AML-193 (cell line): ENCODE data around the gene RABL6.
"Not testable (repeated sequence)": the region's sequence is repeated elsewhere in the genome, so short reads cannot be mapped to it uniquely, and the experiment has no call there.

Experiments
- DNase-seq, 2 experiments: peaks; one replicate each; lab custom pipeline; 2025; lab: John Stamatoyannopoulos, UW

Gene RABL6

DNA sequence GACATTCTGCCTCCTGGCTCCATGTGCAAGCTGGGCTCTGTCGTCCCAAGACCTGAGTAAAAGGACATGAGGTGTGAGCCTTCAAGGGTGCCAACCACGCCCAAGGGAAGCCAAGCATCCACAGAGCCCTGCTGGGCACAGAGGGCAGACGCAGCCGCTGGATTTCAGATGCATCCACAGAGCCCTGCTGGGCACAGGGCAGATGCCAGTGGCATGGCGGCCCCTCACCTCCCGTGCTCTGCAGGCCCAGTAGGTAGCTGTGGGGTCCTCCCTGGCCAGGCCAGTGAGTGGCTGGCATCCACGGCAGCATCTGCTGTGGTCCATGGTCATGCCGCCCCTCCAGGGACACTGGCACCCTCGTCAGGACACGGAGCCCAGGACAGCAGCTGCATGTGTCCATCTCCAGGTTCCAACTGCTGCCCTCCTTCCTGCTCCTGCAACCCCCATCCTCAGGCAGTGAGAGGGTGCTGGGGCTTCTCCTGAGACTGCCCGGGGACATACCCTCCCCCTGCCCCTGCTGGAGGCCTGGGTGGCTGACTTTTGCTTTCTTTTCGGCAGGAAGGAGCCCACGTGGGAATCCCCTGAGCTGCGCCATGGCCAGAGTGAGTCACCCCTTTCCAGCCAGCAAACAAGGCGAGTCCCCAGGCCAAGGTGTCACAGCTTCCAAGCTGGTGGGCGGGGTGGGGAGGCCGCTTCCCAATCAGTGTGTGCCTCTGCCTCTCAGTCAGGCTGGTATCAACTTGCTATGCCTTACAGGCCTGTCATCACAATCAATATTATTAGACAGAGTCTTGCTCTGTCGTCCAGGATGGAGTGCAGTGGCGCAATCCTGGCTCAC is 74.6 kb downstream of the RABL6 start:
- DNase-seq, result peak in 1 of 2 experiments; percentile 14

DNA sequence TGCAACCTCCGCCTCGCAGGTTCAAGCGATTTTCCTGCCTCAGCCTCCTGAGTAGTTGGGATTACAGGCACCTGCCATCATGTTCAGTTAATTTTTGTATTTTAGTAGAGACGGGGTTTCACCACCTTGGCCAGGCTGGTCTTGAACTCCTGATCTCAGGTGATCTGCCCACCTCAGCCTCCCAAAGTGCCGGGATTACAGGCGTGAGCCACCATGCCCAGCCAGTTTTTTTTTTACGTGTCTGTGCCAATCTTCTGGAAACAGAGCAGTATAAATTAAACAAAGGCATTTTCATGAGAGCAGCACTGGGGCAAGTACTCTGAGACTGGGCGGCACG is 75.2 kb downstream of the RABL6 start:
- DNase-seq, result not testable (repeated sequence)

GRCh38 chr9:136883670-136884069 is 75.9 kb downstream of the RABL6 start:
- DNase-seq, result not testable (repeated sequence)

- peak; percentile 90 to 95 for DNase-seq
Measured at GRCh38 chr9:136885950-136886578, 78.3 kb downstream of the RABL6 start, which contains the start of gene TRAF2. Gene TRAF2 (plus strand): TSS chr9:136886516. CDS start chr9:136898741, 12,225 bp downstream.

DNA sequence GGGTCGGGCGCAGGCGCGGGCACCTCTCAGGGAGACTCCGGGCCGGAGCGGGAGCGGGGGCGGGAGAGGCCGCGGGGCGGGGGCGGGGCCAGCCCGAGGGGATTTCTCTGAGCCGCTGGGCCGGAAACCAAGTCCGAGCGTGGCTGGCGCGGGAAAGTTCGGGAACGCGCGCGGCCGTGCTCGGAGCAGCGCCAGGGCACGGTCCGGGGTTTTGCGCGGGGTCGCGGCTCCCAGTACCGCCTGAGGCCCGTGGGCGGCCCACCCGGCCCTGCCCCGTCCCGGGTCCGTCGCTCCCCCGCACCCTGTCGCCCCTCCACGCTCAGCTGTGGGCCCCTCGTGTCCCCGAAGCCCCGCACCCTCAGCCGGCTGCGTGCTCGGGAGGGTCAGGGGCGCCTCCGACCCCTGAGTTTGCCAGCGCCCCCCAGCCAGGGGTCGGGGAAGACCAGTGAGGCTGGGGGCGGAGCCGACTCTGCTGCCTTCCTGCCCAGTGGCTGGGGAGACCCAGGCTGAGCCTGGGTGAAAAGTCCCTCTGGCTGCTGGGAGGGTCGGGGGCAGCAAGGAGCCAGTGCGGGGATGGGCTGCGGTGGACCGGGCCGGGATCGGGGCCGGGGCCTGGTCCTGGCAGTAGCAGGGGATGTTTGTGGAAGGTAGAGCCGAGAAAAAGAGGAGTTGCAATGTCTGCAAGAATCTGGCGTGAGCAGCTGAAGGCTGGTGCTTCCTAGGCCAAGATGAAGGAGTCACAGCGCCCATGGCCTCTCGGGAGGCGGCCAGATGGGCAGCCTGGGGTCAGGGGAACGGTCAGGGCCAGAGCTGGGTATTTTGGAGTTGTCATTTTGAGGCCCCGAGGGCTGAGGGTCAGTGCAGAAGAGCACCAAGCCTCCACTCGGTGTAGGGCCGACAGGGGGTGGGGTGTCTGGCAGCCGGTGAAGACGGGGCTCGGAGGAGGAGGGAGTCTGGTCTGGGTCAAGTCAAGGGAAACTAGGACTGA is 79.2 kb downstream of the RABL6 start:
- DNase-seq, result no peak

DNA sequence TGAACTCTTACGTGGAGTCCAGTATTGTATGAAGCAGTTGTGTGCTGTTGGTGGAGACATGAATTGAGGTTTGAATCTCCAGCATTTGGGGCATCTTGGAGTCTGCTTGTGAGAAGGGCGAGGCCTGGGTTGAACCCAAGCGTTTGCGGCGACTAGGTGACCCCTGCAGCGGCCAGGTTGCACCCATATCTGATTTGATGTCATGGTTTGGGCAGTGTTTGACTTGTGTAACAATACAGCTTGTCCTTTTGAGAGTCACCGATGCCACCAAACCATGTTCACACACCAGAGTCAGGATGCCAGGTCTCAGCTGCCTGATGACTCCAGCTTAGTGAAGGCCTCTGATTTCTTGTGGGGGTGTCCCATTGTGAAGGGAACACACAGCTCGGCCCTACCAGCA is 80.7 kb downstream of the RABL6 start:
- DNase-seq, result no peak

DNA sequence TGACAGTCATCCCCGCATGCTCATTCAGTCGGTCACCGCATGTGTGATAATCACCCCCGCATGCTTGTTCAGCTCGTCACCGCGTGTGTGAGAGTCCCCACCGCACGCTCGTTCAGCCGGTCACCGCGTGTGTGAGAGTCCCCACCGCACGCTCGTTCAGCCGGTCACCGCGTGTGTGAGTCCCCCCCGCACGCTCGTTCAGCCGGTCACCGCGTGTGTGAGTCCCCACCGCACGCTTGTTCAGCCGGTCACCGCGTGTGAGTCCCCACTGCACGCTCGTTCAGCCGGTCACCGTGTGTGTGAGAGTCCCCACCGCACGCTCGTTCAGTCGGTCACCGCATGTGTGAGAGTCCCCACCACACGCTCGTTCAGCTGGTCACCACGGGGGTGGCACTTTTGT is 82.1 kb downstream of the RABL6 start:
- no peak for DNase-seq

- DNase-seq, result no peak
Measured at GRCh38 chr9:136890661-136891060, 82.9 kb downstream of the RABL6 start.
